ENCODE data around the gene UBE2D3.

DNA sequence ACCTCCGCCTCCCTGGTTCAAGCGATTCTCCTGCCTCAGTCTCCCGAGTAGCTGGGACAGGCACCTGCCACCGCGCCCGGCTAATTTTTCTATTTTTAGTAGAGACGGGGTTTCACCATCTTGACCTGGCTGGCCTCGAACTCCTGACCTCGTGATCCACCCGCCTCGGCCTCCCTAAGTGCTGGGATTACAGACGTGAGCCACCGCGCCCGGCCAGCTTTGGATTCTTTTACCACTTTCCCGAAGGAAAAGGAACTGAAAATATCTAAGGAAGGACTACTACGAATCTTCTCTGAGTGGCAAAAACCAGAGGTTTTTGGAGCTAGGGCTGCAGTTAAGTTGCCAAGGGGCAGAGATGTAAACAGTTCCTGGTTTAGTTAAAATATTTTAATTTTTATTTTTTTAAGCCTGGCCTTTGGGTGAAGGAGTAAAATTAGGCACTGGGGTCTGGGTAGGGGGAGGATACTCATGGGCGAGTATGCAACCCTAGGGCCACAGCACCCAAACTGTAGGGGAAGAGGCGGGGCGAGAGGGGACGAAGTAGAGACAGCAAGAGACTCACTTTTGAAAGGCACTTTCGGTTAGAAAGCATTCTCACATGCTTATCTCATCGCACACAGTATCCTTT is 40.9 kb upstream of the UBE2D3 start:
- TF ChIP-seq, protein P1, sequence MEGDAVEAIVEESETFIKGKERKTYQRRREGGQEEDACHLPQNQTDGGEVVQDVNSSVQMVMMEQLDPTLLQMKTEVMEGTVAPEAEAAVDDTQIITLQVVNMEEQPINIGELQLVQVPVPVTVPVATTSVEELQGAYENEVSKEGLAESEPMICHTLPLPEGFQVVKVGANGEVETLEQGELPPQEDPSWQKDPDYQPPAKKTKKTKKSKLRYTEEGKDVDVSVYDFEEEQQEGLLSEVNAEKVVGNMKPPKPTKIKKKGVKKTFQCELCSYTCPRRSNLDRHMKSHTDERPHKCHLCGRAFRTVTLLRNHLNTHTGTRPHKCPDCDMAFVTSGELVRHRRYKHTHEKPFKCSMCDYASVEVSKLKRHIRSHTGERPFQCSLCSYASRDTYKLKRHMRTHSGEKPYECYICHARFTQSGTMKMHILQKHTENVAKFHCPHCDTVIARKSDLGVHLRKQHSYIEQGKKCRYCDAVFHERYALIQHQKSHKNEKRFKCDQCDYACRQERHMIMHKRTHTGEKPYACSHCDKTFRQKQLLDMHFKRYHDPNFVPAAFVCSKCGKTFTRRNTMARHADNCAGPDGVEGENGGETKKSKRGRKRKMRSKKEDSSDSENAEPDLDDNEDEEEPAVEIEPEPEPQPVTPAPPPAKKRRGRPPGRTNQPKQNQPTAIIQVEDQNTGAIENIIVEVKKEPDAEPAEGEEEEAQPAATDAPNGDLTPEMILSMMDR (IDR thresholded peaks at IDR 0.05), result no peak
- TF ChIP-seq POLR2A (IDR thresholded peaks at IDR 0.05) (no peak), EP300 (IDR thresholded peaks at IDR 0.05) (no peak), POLR2AphosphoS5 (IDR thresholded peaks at IDR 0.05) (no peak)
